GM12891 (cell line): Measurements from ENCODE around the gene USP9X.

Experiments
- DNase-seq: peaks from one replicate; pipeline ENCODE4 v3.0.0; 2011; ENCODE audit warnings: low spot score; ENCODE audit not compliant: insufficient read length
- FAIRE-seq: peaks from 2 replicates; lab custom pipeline; 2011; peaks lifted over from hg19 to GRCh38; lab: Jason Lieb, UNC
- PAX5 ChIP-seq: IDR thresholded peaks from 2 replicates; pipeline ENCODE4 v1.6.1; 2011; ENCODE audit warnings: low read length, moderate library complexity, mild to moderate bottlenecking; ENCODE audit not compliant: insufficient read depth, severe bottlenecking
- POLR2A ChIP-seq: IDR thresholded peaks from 2 replicates; pipeline ENCODE4 v1.6.1; 2011; ENCODE audit warnings: low read depth, low read length, control low read depth
- POLR2AphosphoS5 ChIP-seq: IDR thresholded peaks from 2 replicates; pipeline ENCODE4 v1.6.1; 2011; ENCODE audit warnings: low read depth, low read length, control low read depth
- POU2F2 ChIP-seq: IDR thresholded peaks from 2 replicates; pipeline ENCODE4 v1.6.1; 2011; ENCODE audit warnings: low read depth, mild to moderate bottlenecking, control low read depth, low read length, moderate library complexity
- SPI1 ChIP-seq: IDR thresholded peaks from 2 replicates; pipeline ENCODE4 v1.6.1; 2011; ENCODE audit warnings: low read depth, low read length, control low read depth
- TAF1 ChIP-seq: IDR thresholded peaks from 2 replicates; pipeline ENCODE4 v1.6.1; 2011; ENCODE audit warnings: low read depth, low read length, control low read depth

Gene USP9X

GRCh38 chrX:41084044-41084892 lies 977 bp upstream of the USP9X start:
- DNase-seq: peak; percentile 38
- TF ChIP-seq PAX5: no peak
- TF ChIP-seq TAF1: peak; percentile 72; the same call in 1 of the 2 replicates
- TF ChIP-seq POU2F2: 0 out of 2 replicates have a peak, but pooled peaks have one; percentile 31
- TF ChIP-seq SPI1: no peak
- peak; percentile 83 for TF ChIP-seq POLR2A
- 0 out of 2 replicates have a peak, but pooled peaks have one; percentile 57 for TF ChIP-seq POLR2AphosphoS5
- peak; percentile 100 for FAIRE-seq

GRCh38 chrX:41085512-41085877 lies 250 bp downstream of the USP9X start:
- peak; percentile 54 for FAIRE-seq
- no peak for TF ChIP-seq TAF1
- peak; percentile 12; the same call in 1 of the 2 replicates for TF ChIP-seq POLR2AphosphoS5
- peak; percentile 7 for DNase-seq

- FAIRE-seq (peak; percentile 94), DNase-seq (peak; percentile 6)
- no peak for TF ChIP-seq PAX5
- no peak for TF ChIP-seq SPI1
- no peak for TF ChIP-seq POU2F2
- no peak for TF ChIP-seq TAF1
- no peak for TF ChIP-seq POLR2A
- TF ChIP-seq POLR2AphosphoS5: no peak
Observed at GRCh38 chrX:41085878-41086626, 807 bp downstream of the USP9X start.

GRCh38 chrX:41086627-41086932 lies 1.3 kb downstream of the USP9X start:
- no peak for FAIRE-seq
- no peak for DNase-seq

GRCh38 chrX:41087201-41087600 lies 2.0 kb downstream of the USP9X start:
- FAIRE-seq (no peak), DNase-seq (no peak)
- TF ChIP-seq SPI1 (no peak), POU2F2 (no peak), PAX5 (no peak), TAF1 (no peak), POLR2AphosphoS5 (no peak), POLR2A (no peak)

More at GRCh38 chrX:41086627-41086932, 1.3 kb downstream of the USP9X start:
- TF ChIP-seq POLR2AphosphoS5 (no peak), POU2F2 (no peak), SPI1 (no peak), POLR2A (no peak), PAX5 (no peak), TAF1 (no peak)

GRCh38 chrX:41090568-41091238 lies 5.5 kb downstream of the USP9X start:
- TF ChIP-seq POLR2AphosphoS5 (no peak), POU2F2 (no peak), SPI1 (no peak), TAF1 (no peak), PAX5 (no peak), POLR2A (no peak)
- no peak for DNase-seq
- FAIRE-seq: no peak

GRCh38 chrX:41092776-41093175 lies 7.5 kb downstream of the USP9X start:
- DNase-seq: no peak
- FAIRE-seq: no peak
- TF ChIP-seq TAF1 (no peak), SPI1 (no peak), POLR2AphosphoS5 (no peak), POU2F2 (no peak), PAX5 (no peak), POLR2A (no peak)

GRCh38 chrX:41095174-41095573 lies 9.9 kb downstream of the USP9X start:
- FAIRE-seq: peak; percentile 78
- TF ChIP-seq SPI1 (no peak), POLR2A (no peak), TAF1 (no peak), POLR2AphosphoS5 (no peak), PAX5 (no peak), POU2F2 (no peak)

GRCh38 chrX:41095908-41096307 lies 10.7 kb downstream of the USP9X start:
- DNase-seq (no peak), FAIRE-seq (no peak)
- TF ChIP-seq SPI1 (no peak), POLR2A (no peak), POLR2AphosphoS5 (no peak), PAX5 (no peak), TAF1 (no peak), POU2F2 (no peak)

More at GRCh38 chrX:41095174-41095573, 9.9 kb downstream of the USP9X start:
- DNase-seq: no peak
